IPS DF 4.7 (cell line): ENCODE measurements around the gene EXOC1L.

Experiments used
- DNase-seq: peaks from one replicate; pipeline ENCODE4 v3.0.0-alpha.2; 2013; ENCODE audit warnings: low spot score; ENCODE audit errors: extremely low read depth

EXOC1L gene

DNA sequence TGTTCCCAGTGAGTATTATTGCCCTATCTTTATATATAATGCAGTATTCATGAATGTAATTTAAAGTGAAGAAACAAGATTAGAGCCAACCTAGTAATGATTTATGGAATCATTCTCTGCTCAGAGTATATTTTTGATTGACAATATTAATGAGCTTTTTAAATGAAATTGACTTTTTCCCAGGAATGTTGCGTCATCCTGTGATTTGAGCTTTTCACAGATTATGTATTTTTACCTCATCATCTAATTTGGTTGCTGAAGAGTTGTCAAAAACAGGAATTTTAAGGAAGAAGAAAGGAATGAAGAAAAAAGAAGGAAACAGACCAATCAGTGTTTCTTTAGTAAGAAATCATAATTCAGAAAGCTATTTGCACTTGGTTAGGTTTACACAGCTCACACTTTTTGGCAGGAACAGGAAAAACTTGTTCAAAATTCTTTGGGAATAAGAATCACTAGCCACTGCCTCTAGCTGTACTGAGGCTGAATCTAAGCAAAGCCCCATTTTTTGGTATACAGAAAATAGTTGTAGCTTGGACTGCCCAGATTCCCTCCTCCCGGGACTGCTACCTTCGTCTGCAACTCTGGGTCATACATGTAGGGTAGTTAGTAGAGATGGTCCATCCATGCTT lies 61.2 kb downstream of the EXOC1L start:
- no peak for DNase-seq

DNA sequence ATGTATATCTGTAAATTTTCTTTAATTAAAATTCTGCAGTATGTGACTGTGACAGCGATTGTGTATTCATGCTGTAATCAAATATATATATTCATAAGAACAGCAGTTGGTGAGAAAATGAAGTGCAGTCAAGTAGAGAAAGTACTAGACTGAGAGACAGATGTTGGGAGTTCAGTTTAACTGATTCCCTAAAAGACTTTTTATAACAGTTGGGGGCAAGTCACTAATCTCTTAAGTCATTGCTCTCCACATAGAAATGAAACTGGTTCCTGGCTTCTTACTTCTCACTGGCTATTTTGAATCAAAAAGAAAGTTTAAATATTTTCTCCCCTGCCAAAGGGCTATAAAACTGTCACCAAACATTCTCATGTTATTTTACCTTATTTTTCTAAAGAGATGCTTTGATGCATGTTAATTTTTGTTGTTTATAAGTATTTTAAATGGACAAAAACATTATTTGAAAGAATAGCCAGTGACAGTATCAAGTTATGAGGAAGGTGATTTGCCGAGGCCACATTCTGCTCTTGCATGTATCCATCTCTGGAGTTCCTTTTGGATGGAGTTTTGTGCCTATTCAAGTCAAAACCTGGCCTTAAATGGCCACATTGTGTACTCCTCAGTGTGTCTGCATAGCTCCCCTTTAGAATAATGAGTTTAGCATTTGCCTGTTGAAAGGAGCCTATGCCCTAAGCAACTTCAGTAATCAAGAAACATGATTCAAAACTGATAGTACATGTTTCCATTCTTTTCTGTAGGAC lies 64.7 kb downstream of the EXOC1L start:
- no peak for DNase-seq

DNA sequence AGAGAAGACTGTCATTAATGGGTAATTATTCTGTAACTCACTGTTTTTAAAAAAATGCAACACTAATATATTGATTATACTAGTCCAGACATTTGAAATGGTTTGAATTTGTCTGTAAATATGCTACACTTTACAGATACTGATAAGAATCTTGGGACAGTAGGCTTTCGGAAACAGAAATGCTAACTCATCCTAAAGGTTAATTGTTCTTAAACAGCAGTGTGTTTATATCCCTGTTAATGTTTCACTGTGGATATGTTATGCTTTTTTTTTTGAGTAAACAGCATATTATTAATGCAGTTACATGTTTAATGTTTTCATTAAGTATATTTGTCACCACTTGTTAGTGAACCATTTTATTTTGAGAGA lies 65.2 kb downstream of the EXOC1L start:
- no peak for DNase-seq
